ENCODE measurements around the gene IRAG1.

The IRAG1 gene

DNA sequence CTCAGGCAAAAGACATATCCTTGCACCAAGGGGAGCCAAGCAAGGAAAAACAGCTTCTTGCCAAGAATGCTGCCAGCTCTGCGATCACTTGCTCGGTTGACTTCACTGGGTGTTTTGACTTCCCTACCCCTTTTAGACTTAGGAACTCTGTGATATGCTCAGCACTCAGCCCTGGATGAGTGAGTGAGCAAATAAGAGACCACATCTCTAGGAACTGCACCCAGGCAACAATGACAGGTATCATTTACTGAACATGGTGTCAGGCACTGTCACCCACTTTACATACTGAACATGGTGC is 3.7 kb upstream of the IRAG1 start:
- TF ChIP-seq, protein P1, sequence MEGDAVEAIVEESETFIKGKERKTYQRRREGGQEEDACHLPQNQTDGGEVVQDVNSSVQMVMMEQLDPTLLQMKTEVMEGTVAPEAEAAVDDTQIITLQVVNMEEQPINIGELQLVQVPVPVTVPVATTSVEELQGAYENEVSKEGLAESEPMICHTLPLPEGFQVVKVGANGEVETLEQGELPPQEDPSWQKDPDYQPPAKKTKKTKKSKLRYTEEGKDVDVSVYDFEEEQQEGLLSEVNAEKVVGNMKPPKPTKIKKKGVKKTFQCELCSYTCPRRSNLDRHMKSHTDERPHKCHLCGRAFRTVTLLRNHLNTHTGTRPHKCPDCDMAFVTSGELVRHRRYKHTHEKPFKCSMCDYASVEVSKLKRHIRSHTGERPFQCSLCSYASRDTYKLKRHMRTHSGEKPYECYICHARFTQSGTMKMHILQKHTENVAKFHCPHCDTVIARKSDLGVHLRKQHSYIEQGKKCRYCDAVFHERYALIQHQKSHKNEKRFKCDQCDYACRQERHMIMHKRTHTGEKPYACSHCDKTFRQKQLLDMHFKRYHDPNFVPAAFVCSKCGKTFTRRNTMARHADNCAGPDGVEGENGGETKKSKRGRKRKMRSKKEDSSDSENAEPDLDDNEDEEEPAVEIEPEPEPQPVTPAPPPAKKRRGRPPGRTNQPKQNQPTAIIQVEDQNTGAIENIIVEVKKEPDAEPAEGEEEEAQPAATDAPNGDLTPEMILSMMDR (IDR thresholded peaks at IDR 0.05; ENCODE audit: insufficient read depth, low read length, poor library complexity, severe bottlenecking), result no peak
- Histone ChIP-seq H3K27me3 (replicated peaks; ENCODE audit: control insufficient read depth, insufficient read depth, low read length) (peaks cover 1% of the 10 kb centered on the region; the same call in 1 of the 2 replicates), H3K4me3 (replicated peaks; ENCODE audit: low read depth, low read length) (no peak overlapping the region), H3K36me3 (ENCODE audit: control insufficient read depth, insufficient read depth, low read length) (no peaks in the 10 kb centered on the region)
- no peak for DNase-seq (ENCODE audit: extremely low read depth, insufficient read length)

- no peak for DNase-seq (ENCODE audit: extremely low read depth, insufficient read length)
- Histone ChIP-seq H3K4me3 (replicated peaks; ENCODE audit: low read depth, low read length) (no peak overlapping the region), H3K27me3 (replicated peaks; ENCODE audit: control insufficient read depth, insufficient read depth, low read length) (peaks cover 1% of the 10 kb centered on the region; the same call in 1 of the 2 replicates), H3K36me3 (ENCODE audit: control insufficient read depth, insufficient read depth, low read length) (no peaks in the 10 kb centered on the region)
- TF ChIP-seq, protein P1 (IDR thresholded peaks at IDR 0.05; ENCODE audit: insufficient read depth, low read length, poor library complexity, severe bottlenecking), result no peak
These were observed 3.1 kb upstream of the IRAG1 start for GRCh38 chr11:10696468-10697322.

GRCh38 chr11:10695833-10696232 is 2.3 kb upstream of the IRAG1 start:
- TF ChIP-seq, protein P1 (IDR thresholded peaks at IDR 0.05; ENCODE audit: insufficient read depth, low read length, poor library complexity, severe bottlenecking), result no peak

DNA sequence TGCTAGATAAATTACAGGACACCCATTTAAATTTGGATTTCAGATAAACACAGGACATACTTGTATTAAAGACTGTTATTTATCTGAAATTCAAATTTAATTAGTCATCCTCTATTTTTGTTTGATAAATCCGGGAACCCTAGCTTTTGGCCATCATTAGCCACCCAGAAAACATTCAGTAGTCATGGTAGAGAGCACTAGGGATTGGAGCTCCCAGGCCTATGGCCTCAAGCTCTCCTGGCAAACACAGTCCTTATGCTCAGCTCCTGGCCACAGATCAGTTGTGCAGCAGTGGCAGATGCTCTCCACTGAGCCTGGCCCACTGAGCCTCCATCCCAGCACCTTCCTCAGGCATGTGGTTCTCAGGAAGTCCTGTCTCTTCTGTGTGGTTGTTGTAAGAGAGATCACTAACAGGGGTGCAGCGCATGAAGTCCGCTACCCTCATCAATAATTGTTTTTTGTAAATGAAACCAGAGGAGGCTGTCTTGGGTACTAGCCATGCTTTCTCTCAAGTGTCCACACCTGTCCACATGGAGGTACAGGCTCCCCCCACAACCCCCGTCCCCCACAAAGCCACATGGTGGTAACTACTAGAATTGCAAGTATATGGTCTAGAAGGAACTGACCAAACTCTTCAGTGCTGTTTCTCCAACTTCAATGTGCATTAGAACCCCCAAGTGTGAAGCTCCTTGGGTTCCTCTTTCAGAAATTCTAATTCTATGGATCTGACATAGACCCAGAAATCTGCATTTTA is 1.1 kb upstream of the IRAG1 start:
- Histone ChIP-seq H3K36me3 (ENCODE audit: control insufficient read depth, insufficient read depth, low read length) (no peaks in the 10 kb centered on the region), H3K4me3 (replicated peaks; ENCODE audit: low read depth, low read length) (no peak overlapping the region), H3K27me3 (replicated peaks; ENCODE audit: control insufficient read depth, insufficient read depth, low read length) (peaks cover 1% of the 10 kb centered on the region; the same call in 1 of the 2 replicates)
- TF ChIP-seq, protein P1 (IDR thresholded peaks at IDR 0.05; ENCODE audit: insufficient read depth, low read length, poor library complexity, severe bottlenecking), result no peak
- no peak for DNase-seq (ENCODE audit: extremely low read depth, insufficient read length)

More at GRCh38 chr11:10695833-10696232, 2.3 kb upstream of the IRAG1 start:
- no peak for DNase-seq (ENCODE audit: extremely low read depth, insufficient read length)
- H3K36me3 ChIP-seq (ENCODE audit: control insufficient read depth, insufficient read depth, low read length), result no peaks in the 10 kb centered on the region
- peaks cover 1% of the 10 kb centered on the region; the same call in 1 of the 2 replicates for H3K27me3 ChIP-seq (replicated peaks; ENCODE audit: control insufficient read depth, insufficient read depth, low read length)
- no peak overlapping the region for H3K4me3 ChIP-seq (replicated peaks; ENCODE audit: low read depth, low read length)

DNA sequence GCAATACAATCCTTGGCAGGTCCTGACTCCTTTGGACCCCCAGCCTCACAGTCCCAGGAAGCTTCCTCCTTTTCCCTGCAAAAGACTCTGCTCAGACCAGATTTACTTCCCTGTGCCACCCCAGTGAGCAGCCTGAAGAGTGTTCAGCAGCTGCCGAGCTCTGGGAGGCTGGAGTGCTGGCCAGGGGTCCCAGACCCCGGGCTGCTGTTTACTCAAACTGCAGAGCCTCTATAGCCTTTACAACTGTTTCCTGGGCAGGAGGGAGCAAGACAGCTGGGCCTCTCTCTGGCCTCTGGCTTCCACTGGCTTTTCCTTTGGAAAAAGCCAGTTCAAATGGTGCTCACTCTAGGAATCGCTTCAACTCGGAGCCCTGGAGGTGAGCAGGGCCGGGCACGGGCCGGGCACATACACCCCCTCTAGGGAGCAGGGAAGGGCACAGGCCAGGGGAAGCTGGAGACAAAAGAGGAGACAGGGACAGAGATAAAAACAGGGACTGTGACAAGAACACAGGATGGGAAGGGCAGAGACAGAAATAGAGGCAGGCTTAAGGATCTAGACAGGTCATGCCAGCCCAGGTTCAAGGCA is 932 bp downstream of the IRAG1 start:
- no peak for DNase-seq (ENCODE audit: extremely low read depth, insufficient read length)
- Histone ChIP-seq H3K4me3 (replicated peaks; ENCODE audit: low read depth, low read length) (no peak overlapping the region), H3K27me3 (replicated peaks; ENCODE audit: control insufficient read depth, insufficient read depth, low read length) (peaks cover 3% of the 10 kb centered on the region; the same call in 1 of the 2 replicates), H3K36me3 (ENCODE audit: control insufficient read depth, insufficient read depth, low read length) (no peaks in the 10 kb centered on the region)
- TF ChIP-seq, protein P1 (IDR thresholded peaks at IDR 0.05; ENCODE audit: insufficient read depth, low read length, poor library complexity, severe bottlenecking), result no peak
